PC-9 (cell line): ENCODE measurements around the gene ZNF695. TPM values are rescaled to one million over a fixed set of nuclear protein-coding genes. Genes with fewer than 3 reads are reported as not detected.

Source experiments
- BruUV-seq: library from RNA; stranded (reverse); fragments of 400-500 nt; replicated peaks from 2 replicates; lab custom pipeline; 2021; lab: Mats Ljungman, UMichigan
- CTCF ChIA-PET: fragments of 300-600 bp; sonication (Branson Sonifier 250); formaldehyde crosslinking; loops from one replicate; lab custom pipeline; 2022; ENCODE audit warnings: antibody characterized with exemption; lab: Charles Lee
- POLR2A ChIA-PET: fragments of 300-600 bp; sonication (Branson Sonifier 250); formaldehyde crosslinking; loops from one replicate; lab custom pipeline; 2022; ENCODE audit warnings: antibody characterized with exemption; ENCODE audit not compliant: unreplicated experiment; lab: Charles Lee
- DNase-seq, 2 experiments: peaks; one replicate each; pipeline versions ENCODE4 v3.0.0 to v3.0.0-alpha.2; 2015 to 2022; ENCODE audit warnings: mixed read lengths in 1 of 2
- H2AFZ ChIP-seq: fragments of 200-600 bp; sonication (generic); 2 replicates; pipeline ENCODE4 v1.8.1; 2017; ENCODE audit warnings: antibody characterized with exemption
- H3F3A ChIP-seq: fragments of 200-600 bp; sonication (generic); 2 replicates; pipeline ENCODE4 v1.8.1; 2017; ENCODE audit warnings: antibody characterized with exemption, mild to moderate bottlenecking, low read depth; ENCODE audit not compliant: insufficient read depth
- H3K27ac ChIP-seq: fragments of 200-600 bp; sonication (generic); 2 replicates; pipeline ENCODE4 v1.6.1; 2016; ENCODE audit warnings: mixed run types
- H3K27me3 ChIP-seq: fragments of 200-600 bp; sonication (generic); 2 replicates; pipeline ENCODE4 v1.6.1; 2016; ENCODE audit warnings: low read depth, mixed run types; ENCODE audit not compliant: insufficient read depth
- H3K36me3 ChIP-seq: fragments of 200-600 bp; sonication (generic); 2 replicates; pipeline ENCODE4 v1.6.1; 2016; ENCODE audit warnings: low read depth, mixed run types
- H3K4me1 ChIP-seq: fragments of 200-600 bp; sonication (generic); replicated peaks from 2 replicates; pipeline ENCODE4 v1.6.1; 2016; ENCODE audit warnings: mixed run types; ENCODE audit not compliant: insufficient read depth
- H3K4me2 ChIP-seq: fragments of 200-600 bp; sonication (generic); 2 replicates; pipeline ENCODE4 v1.6.1; 2017; ENCODE audit warnings: mixed run types
- H3K4me3 ChIP-seq: fragments of 200-600 bp; sonication (generic); 2 replicates; pipeline ENCODE4 v1.6.1; 2016; ENCODE audit warnings: mixed run types
- H3K79me2 ChIP-seq: fragments of 200-600 bp; sonication (generic); 2 replicates; pipeline ENCODE4 v1.6.1; 2017; ENCODE audit warnings: low read depth, mixed run types
- H3K9me2 ChIP-seq: fragments of 200-600 bp; sonication (generic); 2 replicates; pipeline ENCODE4 v1.8.1; 2017; ENCODE audit warnings: mild to moderate bottlenecking; ENCODE audit not compliant: insufficient read depth
- H3K9me3 ChIP-seq: fragments of 200-600 bp; sonication (generic); 2 replicates; pipeline ENCODE4 v1.8.1; 2016; ENCODE audit warnings: low read depth; ENCODE audit not compliant: insufficient read depth
- H4K20me1 ChIP-seq: fragments of 200-600 bp; sonication (generic); 2 replicates; pipeline ENCODE4 v1.8.1; 2017; ENCODE audit not compliant: insufficient read depth
- CTCF ChIP-seq: fragments of 200-600 bp; sonication (generic); conservative IDR thresholded peaks from 2 replicates; pipeline ENCODE4 v1.6.1; 2017; ENCODE audit warnings: mixed run types, antibody characterized with exemption, mild to moderate bottlenecking, moderate library complexity
- EZH2 ChIP-seq: fragments of 200-600 bp; sonication (generic); IDR thresholded peaks from 2 replicates; pipeline ENCODE4 v1.8.0; 2017; ENCODE audit warnings: antibody characterized with exemption, low read depth
- intact Hi-C: fragments of 100-400 bp; cut with micrococcal nuclease; formaldehyde crosslinking; loops from one replicate; pipeline ENCODE4 v1.10.0; 2022; ENCODE audit not compliant: unreplicated experiment
- total RNA-seq: library from RNA; stranded (reverse); gene quantifications from 2 replicates; pipeline ENCODE4 v1.2.3, GENCODE V29; 2021

The ZNF695 gene
- total RNA-seq, 1 experiment from 2014 or later = 9.8 TPM

GRCh38 chr1:246987083-246987690 lies 20.7 kb downstream of the ZNF695 start:
- peaks cover 20% of the 10 kb centered on the region; the same call in 1 of the 2 replicates for H3K36me3 ChIP-seq

GRCh38 chr1:246978785-246979184 lies 29.1 kb downstream of the ZNF695 start:
- Histone ChIP-seq H3K9me3 (peaks cover 5% of the 10 kb centered on the region), H3K27me3 (no peaks in the 10 kb centered on the region), H3K9me2 (no peaks in the 10 kb centered on the region), H4K20me1 (no peaks in the 10 kb centered on the region), H3K36me3 (no peaks in the 10 kb centered on the region), H3K4me2 (no peak overlapping the region), H3K4me3 (no peak overlapping the region), H3F3A (no peaks in the 10 kb centered on the region), H3K79me2 (no peaks in the 10 kb centered on the region), H3K27ac (no peak overlapping the region), H3K4me1 (no peaks in the 10 kb centered on the region), H2AFZ (no peak overlapping the region)
- CTCF ChIA-PET = no interaction called here
- intact Hi-C loops = no loop called here
- POLR2A ChIA-PET = no interaction called here
- no peak for TF ChIP-seq EZH2
- TF ChIP-seq CTCF = no peak
- BruUV-seq = no TSS peak
- no peak for DNase-seq

More at GRCh38 chr1:246987083-246987690, 20.7 kb downstream of the ZNF695 start:
- no peaks in the 10 kb centered on the region for H4K20me1 ChIP-seq
- H3K9me2 ChIP-seq = no peaks in the 10 kb centered on the region
- TF ChIP-seq CTCF = no peak
- TF ChIP-seq EZH2 = no peak
- ChIA-PET CTCF (no interaction called here), POLR2A (no interaction called here)
- H3K79me2 ChIP-seq = no peaks in the 10 kb centered on the region
- no peak for DNase-seq
- H3K4me1 ChIP-seq = no peaks in the 10 kb centered on the region
- no TSS peak for BruUV-seq
- H3K4me2 ChIP-seq = no peak overlapping the region
- H2AFZ ChIP-seq = no peak overlapping the region
- intact Hi-C loops = no loop called here
- no peak overlapping the region for H3K4me3 ChIP-seq
- peaks cover 38% of the 10 kb centered on the region for H3K9me3 ChIP-seq
- H3K27me3 ChIP-seq = no peaks in the 10 kb centered on the region
- no peak overlapping the region for H3K27ac ChIP-seq
- H3F3A ChIP-seq = no peaks in the 10 kb centered on the region

GRCh38 chr1:246978281-246978680 lies 29.6 kb downstream of the ZNF695 start:
- CTCF ChIA-PET = no interaction called here
- no peaks in the 10 kb centered on the region for H3K4me1 ChIP-seq
- no peaks in the 10 kb centered on the region for H3F3A ChIP-seq
- no peaks in the 10 kb centered on the region for H3K79me2 ChIP-seq
- no peak overlapping the region for H3K4me3 ChIP-seq
- no peak overlapping the region for H3K27ac ChIP-seq
- POLR2A ChIA-PET = no interaction called here
- intact Hi-C loops = no loop called here
- no peaks in the 10 kb centered on the region for H4K20me1 ChIP-seq
- H3K9me2 ChIP-seq = no peaks in the 10 kb centered on the region
- no peak overlapping the region for H2AFZ ChIP-seq
- H3K9me3 ChIP-seq = no peaks in the 10 kb centered on the region
- H3K4me2 ChIP-seq = no peak overlapping the region
- no peak for TF ChIP-seq CTCF
- no peak for TF ChIP-seq EZH2
- BruUV-seq = no TSS peak
- H3K27me3 ChIP-seq = no peaks in the 10 kb centered on the region
- DNase-seq = no peak
- H3K36me3 ChIP-seq = no peaks in the 10 kb centered on the region
